Stimulated activated naive CD4-positive, alpha-beta T cell treated with Interleukin-2 at 50 U/mL for 16 hours (primary cell): ENCODE data around the gene ALOX15B.
"Not testable (repeated sequence)": the region's sequence is repeated elsewhere in the genome, so short reads cannot be mapped to it uniquely, and the experiment has no call there.

ENCODE experiments used
- DNase-seq: peaks from one replicate; lab custom pipeline; 2025; lab: John Stamatoyannopoulos, UW

The ALOX15B gene

GRCh38 chr17:8013731-8014557 lies 24.9 kb upstream of the ALOX15B start:
- DNase-seq = no peak

GRCh38 chr17:8014558-8014850 lies 24.4 kb upstream of the ALOX15B start:
- no peak for DNase-seq

- no peak for DNase-seq
Measured at GRCh38 chr17:8015236-8015956, 23.5 kb upstream of the ALOX15B start.

DNA sequence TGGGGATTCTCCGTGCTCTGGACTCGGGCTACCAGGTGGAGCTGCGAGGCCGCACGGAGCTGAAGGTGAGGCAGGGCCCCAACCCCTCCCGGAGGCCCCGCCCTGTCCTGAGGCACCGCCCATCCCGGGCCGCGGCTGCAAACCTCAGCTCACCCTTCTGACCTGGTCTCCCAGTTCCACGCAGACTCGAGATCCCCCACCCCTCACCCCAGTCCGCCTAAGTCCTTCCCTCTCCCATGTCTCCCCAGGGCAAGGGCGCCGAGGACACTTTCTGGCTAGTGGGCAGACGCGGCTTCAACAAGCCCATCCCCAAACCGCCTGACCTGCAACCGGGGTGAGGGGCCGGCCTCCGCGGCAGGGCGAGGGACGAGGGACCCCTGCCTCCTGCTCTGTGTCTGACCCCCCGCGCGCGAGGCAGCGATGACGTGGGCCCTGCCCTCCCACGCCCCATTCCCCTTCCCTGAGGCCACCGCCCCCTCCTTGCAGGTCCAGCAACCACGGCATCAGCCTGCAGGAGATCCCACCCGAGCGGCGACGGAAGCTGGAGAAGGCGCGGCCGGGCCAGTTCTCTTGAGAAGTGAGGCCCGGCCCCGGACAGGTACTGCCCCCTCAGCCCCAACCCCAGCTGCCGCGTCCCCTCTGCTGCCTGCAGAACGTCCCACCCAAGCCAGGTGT lies 22.8 kb upstream of the ALOX15B start:
- peak; percentile 15 for DNase-seq

DNA sequence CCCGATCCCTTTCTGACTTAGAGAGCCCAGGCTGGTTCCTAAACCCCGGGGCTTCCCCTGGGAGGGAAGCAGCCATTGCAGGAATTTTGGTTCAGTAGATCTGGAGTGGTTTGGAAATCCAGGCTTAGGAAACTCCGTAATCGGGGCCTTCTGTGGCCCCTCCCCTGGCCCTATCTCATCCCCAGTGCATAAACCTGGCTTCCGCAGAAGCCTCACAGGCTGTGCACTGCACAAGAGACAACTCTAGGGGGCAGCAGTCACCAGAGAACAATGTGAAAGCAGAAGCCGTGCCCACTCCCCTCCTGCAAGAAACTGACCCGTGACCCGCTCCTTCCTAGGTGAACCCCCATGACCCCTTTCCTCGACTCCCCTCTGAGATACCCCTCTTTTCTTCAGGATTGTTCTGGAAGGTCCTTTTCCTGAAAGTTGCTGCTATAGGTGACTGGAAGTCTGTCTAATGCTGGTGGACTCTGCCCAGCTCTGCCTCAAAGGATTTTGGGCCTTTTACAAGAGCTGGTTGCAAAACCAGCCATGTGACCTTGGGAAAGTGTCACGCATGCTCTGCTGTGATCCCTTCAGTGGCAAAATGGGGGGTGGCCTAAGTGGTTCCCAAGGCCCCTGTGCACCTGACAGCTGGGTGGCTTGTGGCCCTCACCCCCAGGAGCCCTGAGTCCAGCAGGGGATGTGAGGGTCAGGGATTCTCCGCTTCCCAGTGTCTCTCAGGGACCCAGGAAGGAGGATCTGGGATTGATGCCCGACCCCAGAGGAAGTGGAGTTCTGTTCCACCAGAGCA lies 22.0 kb upstream of the ALOX15B start:
- peak; percentile 10 for DNase-seq

DNA sequence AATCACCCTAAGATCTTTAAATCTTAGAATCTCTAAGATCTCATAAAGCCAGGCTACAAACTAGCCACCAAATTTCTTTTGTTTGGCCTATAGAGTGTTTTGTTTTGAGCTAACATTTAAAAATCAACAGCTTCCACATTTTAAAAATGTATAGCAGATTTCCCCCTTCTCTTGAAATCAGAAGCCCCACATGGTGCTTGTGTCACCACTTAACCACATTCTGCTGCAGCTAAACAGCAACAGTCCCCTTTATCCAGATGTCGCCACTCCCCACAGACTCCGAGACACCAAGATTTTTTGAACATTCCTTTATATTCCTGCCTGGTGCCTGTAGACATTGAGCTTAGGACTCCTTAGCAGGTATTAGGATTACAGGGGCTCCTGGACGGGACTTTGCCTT lies 20.4 kb upstream of the ALOX15B start:
- no peak for DNase-seq

DNA sequence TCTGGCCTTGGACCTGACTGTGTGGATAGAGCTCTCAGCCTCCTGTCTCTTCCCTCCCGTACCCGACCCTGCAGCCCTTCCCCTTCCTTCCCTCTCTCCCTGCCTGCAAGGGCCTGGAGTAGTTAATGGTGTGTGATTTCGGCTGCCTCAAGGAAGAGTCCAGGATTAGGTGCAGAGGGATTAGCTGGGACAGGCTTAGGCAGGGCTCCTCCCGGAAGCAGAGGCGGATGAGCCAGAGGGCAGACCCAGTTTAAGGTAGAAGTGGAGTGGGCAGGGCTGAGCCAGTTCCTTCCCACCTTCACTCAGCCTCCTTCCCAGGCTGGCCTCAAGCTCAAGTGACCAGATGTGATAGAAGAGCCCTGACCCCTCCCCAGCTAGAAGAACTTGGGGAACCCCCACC lies 19.7 kb upstream of the ALOX15B start:
- DNase-seq = no peak

DNA sequence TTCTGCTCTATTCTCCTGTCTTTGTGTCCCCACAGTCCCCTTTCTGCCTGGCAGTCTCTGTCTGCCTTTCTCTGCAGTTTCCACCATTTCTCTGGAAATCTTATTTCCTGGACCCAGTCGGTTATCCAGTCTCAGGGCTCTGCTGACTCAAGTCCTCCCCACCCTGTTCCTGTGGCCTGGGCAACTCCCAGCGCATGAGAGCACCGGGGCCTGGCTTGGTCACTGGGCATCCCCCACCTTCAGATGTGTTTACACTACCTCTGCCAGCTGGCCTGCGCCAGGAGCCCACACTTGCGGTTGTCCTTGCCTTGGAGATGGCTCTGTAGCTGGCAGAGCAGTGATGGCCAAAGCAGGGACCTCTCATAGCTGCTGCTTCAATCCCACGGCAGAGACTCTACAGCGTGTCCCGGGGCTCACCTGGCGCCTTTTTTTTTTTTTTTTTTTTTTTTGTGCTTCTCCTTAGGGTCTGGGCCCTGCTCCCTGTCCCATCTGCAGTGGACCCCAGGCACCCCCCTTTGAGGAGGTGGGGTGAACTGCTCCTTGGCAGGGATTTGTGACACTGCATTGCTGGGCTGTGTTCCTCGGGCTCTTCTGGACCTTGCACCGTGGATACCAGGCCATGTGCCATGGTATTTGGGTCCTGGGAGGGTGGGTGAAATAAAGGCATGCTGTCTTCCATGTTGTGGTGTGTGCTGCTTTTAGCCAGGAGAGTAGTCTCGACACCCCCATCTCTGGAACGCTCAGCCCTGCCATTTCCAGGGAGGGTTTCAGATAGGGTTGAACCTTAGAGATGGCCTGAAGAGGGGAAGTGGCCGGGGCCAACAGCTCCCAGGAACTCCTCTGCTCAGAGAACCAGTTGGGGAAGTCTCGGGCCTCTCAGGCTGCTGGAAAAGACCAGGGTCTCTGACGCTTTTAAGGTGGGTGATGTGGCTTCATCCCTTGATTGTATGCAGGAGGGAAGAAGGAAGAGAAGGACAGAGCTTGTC lies 18.9 kb upstream of the ALOX15B start:
- DNase-seq = no peak

GRCh38 chr17:8020776-8021564 lies 17.9 kb upstream of the ALOX15B start:
- DNase-seq = no peak

DNA sequence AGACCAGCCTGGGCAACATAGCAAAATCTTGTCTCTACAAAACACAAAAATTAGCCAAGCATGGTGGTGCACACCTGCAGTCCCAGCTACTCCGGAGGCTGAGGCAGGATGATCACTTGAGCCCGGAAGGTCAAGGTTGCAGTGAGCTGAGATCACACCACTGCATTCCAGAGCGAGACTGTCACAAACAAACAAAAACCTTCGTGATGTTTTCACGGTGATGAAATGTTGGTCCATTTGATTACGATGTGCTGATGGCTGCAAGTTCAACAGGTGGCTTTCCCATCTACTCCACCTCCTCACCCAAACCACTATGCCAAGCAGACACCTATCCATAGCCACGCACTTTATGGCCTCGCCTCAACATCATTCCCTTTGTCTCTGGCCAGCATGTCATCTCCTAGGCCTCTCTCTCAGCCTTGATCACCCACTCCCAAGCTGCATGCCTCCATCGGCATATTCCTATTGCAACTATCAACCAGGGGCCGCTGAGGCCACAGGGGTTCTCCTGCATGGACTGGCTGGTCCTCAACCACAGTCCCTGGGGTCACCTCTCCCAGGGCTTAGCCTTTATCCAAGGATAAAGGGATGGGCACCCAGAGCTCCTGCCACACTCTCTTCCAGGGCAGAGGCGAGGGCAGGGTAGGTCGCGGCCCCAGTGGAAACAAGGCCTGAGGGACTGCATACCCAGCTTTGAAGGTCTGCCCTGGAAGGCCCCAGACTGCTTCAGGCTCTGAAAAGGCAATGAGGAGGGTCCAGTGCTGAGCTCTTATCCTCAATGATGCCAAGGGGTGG lies 17.1 kb upstream of the ALOX15B start:
- DNase-seq = no peak

GRCh38 chr17:8022360-8023003 lies 16.4 kb upstream of the ALOX15B start:
- no peak for DNase-seq

DNA sequence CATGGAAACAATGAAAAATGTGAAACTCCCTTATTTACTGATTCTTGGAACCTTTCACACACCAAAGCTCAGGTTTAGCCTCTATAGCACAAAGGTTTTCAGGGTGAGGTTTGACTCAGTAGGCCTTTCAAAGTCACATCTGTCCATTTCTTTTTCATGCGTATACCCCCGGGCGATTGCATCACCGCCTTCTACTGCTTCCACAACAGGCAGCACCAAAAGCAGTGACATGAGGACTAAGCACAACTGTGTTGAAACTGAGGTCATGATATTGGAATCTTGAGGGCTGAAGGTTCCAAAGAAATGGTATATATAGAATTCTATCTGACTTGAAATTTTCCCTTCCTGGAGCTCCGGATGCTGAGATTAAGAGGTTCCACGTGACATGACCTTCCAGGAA lies 14.7 kb upstream of the ALOX15B start:
- not testable (repeated sequence) for DNase-seq

- no peak for DNase-seq
Measured at GRCh38 chr17:8025176-8025911, 13.5 kb upstream of the ALOX15B start.

- DNase-seq = no peak
Measured at GRCh38 chr17:8029121-8029520, 9.7 kb upstream of the ALOX15B start.

- no peak for DNase-seq
Measured at GRCh38 chr17:8031261-8031661, 7.6 kb upstream of the ALOX15B start.

DNA sequence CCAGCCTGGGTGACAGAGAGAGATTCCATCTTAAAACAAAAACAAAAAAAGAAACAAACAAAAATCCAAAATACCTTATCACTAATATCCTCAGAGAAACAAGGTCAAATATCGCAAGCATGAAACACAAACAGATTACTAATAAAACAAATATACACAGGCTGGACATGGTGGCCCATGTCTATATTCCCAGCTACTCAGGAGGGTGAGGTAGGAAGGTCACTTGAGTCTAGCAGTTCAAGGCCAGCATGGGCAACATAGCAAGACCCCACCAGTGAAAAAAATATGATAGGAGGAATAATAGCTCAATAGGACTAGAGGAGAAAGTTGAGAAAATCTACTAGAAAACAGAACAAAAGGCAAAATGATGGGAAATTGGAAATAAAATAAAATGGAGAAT lies 6.9 kb upstream of the ALOX15B start:
- no peak for DNase-seq

DNA sequence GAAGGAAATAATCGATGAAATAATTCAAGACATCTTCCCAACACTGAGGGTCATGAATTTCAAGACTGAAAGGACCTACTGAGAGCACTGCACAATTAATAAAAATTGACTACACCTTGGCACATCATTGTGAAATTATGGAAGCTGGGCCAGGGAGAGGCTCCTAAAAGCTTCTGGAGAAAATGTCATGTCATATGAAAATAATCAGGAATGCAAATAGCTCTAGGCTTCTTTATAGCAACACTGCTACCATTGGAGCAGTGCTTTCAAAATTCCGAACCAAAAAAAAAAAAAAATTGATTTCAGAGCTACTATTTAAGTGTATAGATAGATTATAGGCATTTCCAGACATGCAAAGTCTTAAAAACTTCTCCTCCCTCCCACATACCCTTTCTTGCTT lies 6.4 kb upstream of the ALOX15B start:
- no peak for DNase-seq

DNA sequence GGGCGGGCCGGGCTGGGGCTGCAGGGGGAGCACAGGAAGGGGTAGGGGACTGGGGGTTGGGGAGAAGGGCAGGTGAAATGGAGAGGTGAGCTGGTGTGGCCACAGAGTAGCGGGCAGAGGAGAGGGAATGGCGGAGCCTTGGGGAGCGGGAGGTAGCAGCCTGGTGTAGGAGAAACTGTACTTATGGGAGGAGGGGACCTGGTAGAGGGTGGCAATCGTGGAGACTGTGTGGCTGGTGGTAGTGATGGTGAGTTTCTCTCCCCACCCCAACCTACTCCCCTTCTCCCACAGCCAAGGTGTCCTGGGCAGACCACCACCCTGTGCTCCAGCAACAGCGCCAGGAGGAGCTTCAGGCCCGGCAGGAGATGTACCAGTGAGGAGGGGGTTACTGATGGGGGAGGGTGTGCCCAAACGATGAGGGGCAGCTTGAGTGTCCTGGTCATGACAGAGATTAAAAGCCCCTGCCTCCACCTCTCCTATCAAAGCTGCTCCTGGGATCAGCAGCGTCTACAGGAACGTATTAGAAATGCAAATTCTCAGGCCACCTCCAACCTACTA lies 831 bp downstream of the ALOX15B start:
- DNase-seq = no peak
